IPS-18c (cell line): ENCODE results near the gene LRIG2.
"Not testable (repeated sequence)": the region's sequence is repeated elsewhere in the genome, so short reads cannot be mapped to it uniquely, and the experiment has no call there.

Experiments used
- H3K4me3 ChIP-seq: 2 replicates; pipeline ENCODE4 v1.7.0; 2013; ENCODE audit warnings: low read depth, mild to moderate bottlenecking, low read length, moderate library complexity; ENCODE audit not compliant: insufficient read depth
- H3K9me3 ChIP-seq: one replicate; pipeline ENCODE4 v1.6.1; 2013; ENCODE audit warnings: mild to moderate bottlenecking, low read length, moderate library complexity; ENCODE audit not compliant: control insufficient read depth, insufficient read depth

LRIG2 gene, protein sequence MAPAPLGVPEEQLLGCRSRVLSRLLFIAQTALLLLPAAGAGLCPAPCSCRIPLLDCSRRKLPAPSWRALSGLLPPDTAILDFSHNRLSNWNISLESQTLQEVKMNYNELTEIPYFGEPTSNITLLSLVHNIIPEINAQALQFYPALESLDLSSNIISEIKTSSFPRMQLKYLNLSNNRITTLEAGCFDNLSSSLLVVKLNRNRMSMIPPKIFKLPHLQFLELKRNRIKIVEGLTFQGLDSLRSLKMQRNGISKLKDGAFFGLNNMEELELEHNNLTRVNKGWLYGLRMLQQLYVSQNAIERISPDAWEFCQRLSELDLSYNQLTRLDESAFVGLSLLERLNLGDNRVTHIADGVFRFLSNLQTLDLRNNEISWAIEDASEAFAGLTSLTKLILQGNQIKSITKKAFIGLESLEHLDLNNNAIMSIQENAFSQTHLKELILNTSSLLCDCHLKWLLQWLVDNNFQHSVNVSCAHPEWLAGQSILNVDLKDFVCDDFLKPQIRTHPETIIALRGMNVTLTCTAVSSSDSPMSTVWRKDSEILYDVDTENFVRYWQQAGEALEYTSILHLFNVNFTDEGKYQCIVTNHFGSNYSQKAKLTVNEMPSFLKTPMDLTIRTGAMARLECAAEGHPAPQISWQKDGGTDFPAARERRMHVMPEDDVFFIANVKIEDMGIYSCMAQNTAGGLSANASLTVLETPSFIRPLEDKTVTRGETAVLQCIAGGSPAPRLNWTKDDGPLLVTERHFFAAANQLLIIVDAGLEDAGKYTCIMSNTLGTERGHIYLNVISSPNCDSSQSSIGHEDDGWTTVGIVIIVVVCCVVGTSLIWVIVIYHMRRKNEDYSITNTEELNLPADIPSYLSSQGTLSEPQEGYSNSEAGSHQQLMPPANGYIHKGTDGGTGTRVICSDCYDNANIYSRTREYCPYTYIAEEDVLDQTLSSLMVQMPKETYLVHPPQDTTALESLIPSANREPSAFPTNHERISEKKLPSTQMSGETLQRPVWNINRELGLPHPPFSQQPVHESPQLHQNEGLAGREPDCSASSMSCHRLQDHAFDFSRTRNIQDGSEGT

GRCh38 chr1:113072757-113073478 is at the start of gene LRIG2:
LRIG2 (plus strand) TSS chr1:113073198; CDS start chr1:113073407, 209 bp downstream.
- peak within 1 kb of the TSS; percentile 94 for H3K4me3 ChIP-seq
- no peaks in the 10 kb centered on the region for H3K9me3 ChIP-seq

- H3K4me3 ChIP-seq, H3K9me3 ChIP-seq: not testable (repeated sequence)
Observed at GRCh38 chr1:113023316-113023715, 49.7 kb upstream of the LRIG2 start.

- H3K4me3 ChIP-seq = no peak overlapping the region
- peaks cover 2% of the 10 kb centered on the region for H3K9me3 ChIP-seq
Observed at GRCh38 chr1:113027007-113027406, 46.0 kb upstream of the LRIG2 start.

DNA sequence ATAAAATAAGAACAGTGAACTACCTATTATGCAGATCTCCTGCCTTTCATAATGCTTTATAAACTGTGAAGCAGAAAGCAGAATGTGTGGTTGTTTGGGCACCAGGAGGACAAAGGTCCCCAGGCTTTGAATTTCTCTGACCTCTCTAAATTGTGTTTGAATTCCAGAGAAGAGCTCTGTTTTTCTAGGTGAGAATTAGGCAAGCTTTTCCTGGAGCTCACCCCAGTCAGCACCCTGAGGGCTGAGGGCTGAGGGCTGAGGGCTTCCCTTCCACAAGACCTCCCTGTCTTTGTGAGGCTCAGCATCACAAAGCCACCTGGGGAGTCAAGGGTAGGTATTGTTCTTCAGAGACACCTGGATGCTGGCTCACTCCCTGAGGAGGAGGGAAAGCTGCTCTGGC is 45.5 kb upstream of the LRIG2 start:
- Histone ChIP-seq H3K9me3 (peaks cover 2% of the 10 kb centered on the region), H3K4me3 (no peak overlapping the region)

- no peaks in the 10 kb centered on the region for H3K9me3 ChIP-seq
- H3K4me3 ChIP-seq = no peak overlapping the region
Observed at GRCh38 chr1:113029822-113030221, 43.2 kb upstream of the LRIG2 start.

DNA sequence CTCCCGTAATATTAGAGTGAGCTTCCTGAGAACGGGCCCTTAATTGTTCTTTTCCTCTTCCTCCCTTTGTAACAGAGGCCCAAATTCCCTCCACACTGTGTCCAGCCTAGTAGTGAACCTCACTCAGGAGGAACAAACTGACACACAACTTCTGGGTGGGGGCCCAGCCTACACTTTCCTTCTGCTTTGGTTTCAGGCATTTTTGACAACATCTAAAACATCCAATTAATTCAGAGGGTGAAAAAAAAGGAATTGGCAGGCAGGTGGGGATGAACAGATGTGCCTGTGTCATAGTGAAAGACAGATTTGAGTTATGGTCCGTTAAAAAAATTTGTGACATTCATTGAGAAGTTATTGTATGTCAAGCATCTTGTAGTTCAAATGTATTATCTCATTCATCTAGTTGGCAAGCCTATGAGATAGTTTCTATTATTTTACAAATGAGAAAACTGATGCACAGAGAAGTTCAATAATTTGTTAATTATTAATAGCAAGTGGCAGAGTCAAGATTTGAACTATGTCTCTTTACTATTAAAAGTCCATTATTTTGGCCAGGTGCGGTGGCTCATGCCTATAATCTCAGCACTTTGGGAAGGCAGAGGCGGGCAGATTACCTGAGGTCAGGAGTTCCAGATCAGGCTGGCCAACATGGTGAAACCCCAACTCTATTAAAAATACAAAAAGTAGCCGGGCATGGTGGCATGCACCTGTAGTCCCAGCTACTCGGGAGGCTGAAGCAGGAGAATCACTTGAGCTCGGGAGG is 41.6 kb upstream of the LRIG2 start:
- no peaks in the 10 kb centered on the region for H3K9me3 ChIP-seq

DNA sequence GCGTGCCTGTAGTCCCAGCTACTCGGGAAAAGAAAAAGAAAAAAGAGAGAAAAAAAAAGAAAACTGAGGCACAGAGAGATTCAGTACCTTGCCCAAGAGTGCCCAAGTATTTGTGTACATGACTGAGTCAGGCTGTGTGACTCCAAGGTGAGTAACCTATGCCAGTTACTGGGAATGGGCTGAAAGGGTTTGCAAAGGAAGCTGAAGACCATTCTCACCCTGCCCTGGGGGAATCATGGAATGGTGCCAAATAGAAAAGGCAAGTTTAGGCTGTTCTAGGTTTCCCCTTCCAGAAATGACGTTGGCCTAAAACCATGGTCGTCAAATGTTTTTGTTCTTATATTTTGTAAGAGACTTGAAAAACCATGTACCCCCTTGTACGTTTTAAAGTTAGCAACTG is 37.9 kb upstream of the LRIG2 start:
- Histone ChIP-seq H3K4me3 (no peak overlapping the region), H3K9me3 (no peaks in the 10 kb centered on the region)

More for the DNA sequence above, 41.6 kb upstream of the LRIG2 start:
- no peak overlapping the region for H3K4me3 ChIP-seq

DNA sequence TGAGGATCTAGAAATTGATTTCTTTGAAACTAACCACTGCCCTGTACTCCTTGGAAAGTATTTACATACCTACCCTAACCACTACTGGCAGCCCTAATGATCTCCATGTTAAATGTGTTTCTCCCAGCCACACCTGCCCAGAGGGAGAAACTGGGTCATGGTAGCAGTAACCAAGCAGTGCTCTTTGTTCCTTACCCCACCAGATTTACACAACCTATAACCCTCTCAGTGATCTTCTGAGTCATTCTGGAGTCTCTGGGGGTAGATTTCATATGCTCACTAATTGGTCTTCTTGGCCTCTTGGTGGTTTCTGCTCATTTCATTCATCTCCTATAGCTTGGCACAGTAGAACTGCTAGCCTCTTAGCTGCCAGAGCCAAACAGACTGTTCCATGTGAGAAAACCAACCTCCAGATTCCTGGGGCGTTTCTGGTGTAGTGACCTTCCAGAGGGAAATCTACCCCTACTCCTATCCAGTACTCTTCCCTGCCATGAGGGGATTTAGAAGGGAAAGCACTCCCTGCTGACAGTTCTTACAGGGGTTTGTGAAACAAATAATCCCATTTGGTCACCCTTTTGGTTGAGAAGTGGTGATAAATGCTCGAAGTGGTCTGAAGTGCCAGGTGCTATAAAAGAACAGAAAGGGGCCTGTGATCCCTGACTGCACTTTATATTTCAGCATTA is 36.2 kb upstream of the LRIG2 start:
- H3K9me3 ChIP-seq = no peaks in the 10 kb centered on the region
- H3K4me3 ChIP-seq = no peak overlapping the region

DNA sequence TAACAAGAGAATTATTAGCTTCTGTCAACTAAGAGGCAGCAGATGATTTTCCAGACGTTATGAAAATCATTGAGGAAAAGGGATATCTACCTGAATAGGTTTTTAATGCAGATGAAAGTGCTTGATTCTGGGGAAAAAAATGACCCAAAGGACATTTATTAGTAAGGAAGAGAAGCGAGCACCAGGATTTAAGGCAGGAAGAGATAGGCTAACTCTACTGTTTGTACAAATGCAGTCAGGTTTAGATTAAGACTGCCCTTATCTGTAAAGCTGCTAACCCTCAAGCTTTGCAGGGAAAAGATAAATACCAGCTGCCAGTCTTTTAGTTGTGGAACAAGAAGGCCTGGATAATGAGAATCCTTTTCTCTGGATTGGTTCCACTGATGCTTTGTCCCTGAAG is 33.0 kb upstream of the LRIG2 start:
- Histone ChIP-seq H3K9me3 (no peaks in the 10 kb centered on the region), H3K4me3 (no peak overlapping the region)

- Histone ChIP-seq H3K4me3 (no peak overlapping the region), H3K9me3 (no peaks in the 10 kb centered on the region)
Observed at GRCh38 chr1:113040718-113041412, 32.1 kb upstream of the LRIG2 start.

DNA sequence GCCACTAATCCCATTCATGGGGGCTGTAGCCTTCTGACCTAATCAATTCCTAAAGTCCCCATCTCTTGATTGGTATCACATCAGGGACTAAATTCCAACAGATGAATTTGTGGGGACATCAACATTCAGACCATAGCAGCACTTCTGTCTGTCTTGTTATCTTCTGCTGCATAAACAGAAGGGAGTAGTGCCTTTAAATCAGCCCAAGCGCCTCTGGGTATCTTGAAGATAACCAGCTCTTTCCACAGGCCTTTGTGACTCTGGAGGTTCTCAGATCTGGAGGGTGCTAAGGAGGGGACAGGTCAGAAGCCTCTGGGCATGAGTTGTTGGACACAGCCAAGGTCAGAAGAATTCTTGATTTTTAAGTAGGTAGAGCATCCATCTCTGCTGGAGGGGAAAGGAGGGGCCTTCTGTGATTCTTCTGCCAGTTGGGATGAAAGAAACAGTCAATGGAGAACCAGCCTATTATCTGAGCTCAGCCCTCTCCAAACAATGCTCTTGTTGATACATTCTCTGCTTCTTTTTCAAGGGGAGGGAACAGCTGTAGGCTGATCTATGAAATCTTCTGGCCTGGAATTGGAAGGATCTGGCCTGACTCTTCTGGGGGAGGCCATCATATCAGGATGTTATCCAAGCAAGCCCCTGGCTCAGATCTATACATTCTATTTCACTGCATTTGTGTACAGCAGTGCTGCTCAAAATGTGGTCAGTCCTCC is 31.3 kb upstream of the LRIG2 start:
- no peak overlapping the region for H3K4me3 ChIP-seq

GRCh38 chr1:113042285-113043143 is 30.5 kb upstream of the LRIG2 start:
- H3K9me3 ChIP-seq = no peaks in the 10 kb centered on the region
- peak overlapping the region; percentile 25 for H3K4me3 ChIP-seq

More for the DNA sequence above, 31.3 kb upstream of the LRIG2 start:
- H3K9me3 ChIP-seq = no peaks in the 10 kb centered on the region

- not testable (repeated sequence) for H3K4me3 ChIP-seq, H3K9me3 ChIP-seq
Observed at GRCh38 chr1:113043144-113043488, 29.9 kb upstream of the LRIG2 start.

DNA sequence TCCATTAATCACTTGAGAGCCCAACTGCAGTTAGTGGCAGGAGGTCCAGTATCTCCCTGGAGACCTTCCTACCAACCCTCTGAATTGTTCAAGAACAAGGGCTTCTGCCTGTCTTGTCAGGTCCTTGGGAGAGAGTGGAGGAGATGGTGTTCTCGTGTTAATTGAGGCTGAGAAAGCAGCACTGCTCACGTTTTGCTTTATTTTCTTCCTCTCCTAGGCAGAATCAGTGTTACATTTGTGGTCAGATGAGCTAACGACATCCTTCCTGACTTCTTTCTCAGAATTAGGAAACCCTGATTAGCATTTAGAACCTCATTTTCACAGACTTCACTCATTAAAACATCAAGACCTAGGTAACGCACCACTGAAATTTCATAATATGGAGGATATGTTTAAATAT is 26.4 kb upstream of the LRIG2 start:
- no peak overlapping the region for H3K4me3 ChIP-seq
- no peaks in the 10 kb centered on the region for H3K9me3 ChIP-seq
